HEK293T (cell line): ENCODE results near the gene RCAN3.

Experiments used
- CTCF ChIA-PET: fragments of 350-600 bp; formaldehyde crosslinking; extraction: SDS; loops from one replicate; lab custom pipeline; 2021; ENCODE audit warnings: antibody characterized with exemption, inconsistent platforms; lab: Yijun Ruan, JAX
- POLR2A ChIA-PET: fragments of 350-600 bp; formaldehyde crosslinking; extraction: SDS; loops from one replicate; lab custom pipeline; 2020; ENCODE audit warnings: antibody characterized with exemption, inconsistent platforms; lab: Yijun Ruan, JAX
- DNase-seq: peaks from one replicate; pipeline ENCODE4 v3.0.0; 2012; ENCODE audit warnings: mixed read lengths; ENCODE audit errors: extremely low spot score
- ARNT ChIP-seq: fragments of 450-650 bp; IDR thresholded peaks from 2 replicates; pipeline ENCODE4 v1.6.1; 2017; ENCODE audit warnings: mild to moderate bottlenecking
- BHLHE40 ChIP-seq: fragments of 450-650 bp; IDR thresholded peaks from 2 replicates; pipeline ENCODE4 v1.6.1; 2016; ENCODE audit warnings: mild to moderate bottlenecking, moderate library complexity, borderline replicate concordance
- CTBP1 ChIP-seq: fragments of 450-650 bp; IDR thresholded peaks from 2 replicates; pipeline ENCODE4 v1.6.1; 2016; ENCODE audit warnings: borderline replicate concordance
- ELF4 ChIP-seq: fragments of 450-650 bp; IDR thresholded peaks from 2 replicates; pipeline ENCODE4 v1.6.1; 2017; ENCODE audit warnings: antibody characterized with exemption
- FOXA1 ChIP-seq: fragments of 450-650 bp; IDR thresholded peaks from 2 replicates; pipeline ENCODE4 v1.6.1; 2016; ENCODE audit warnings: mild to moderate bottlenecking
- FOXK2 ChIP-seq: fragments of 450-650 bp; IDR thresholded peaks from 2 replicates; pipeline ENCODE4 v1.6.1; 2016; ENCODE audit warnings: mild to moderate bottlenecking
- FOXM1 ChIP-seq: fragments of 450-650 bp; IDR thresholded peaks from 2 replicates; pipeline ENCODE4 v1.6.1; 2017; ENCODE audit warnings: mild to moderate bottlenecking, borderline replicate concordance
- HDGF ChIP-seq: fragments of 450-650 bp; IDR thresholded peaks from 2 replicates; pipeline ENCODE4 v1.6.1; 2017; ENCODE audit warnings: antibody characterized with exemption, borderline replicate concordance
- L3MBTL2 ChIP-seq: fragments of 450-650 bp; conservative IDR thresholded peaks from 2 replicates; pipeline ENCODE4 v1.6.1; 2016; ENCODE audit warnings: mild to moderate bottlenecking
- LEF1 ChIP-seq: fragments of 450-650 bp; IDR thresholded peaks from 2 replicates; pipeline ENCODE4 v1.6.1; 2017; ENCODE audit warnings: mild to moderate bottlenecking, borderline replicate concordance
- NFRKB ChIP-seq: fragments of 450-650 bp; IDR thresholded peaks from 2 replicates; pipeline ENCODE4 v1.6.1; 2016; ENCODE audit warnings: mild to moderate bottlenecking, moderate library complexity
- PKNOX1 ChIP-seq: fragments of 450-650 bp; IDR thresholded peaks from 2 replicates; pipeline ENCODE4 v1.6.1; 2016
- SP1 ChIP-seq: fragments of 450-650 bp; IDR thresholded peaks from 2 replicates; pipeline ENCODE4 v1.6.1; 2017
- SUZ12 ChIP-seq: fragments of 450-650 bp; IDR thresholded peaks from 2 replicates; pipeline ENCODE4 v1.6.1; 2016; ENCODE audit warnings: mild to moderate bottlenecking
- TARDBP ChIP-seq: fragments of 450-650 bp; IDR thresholded peaks from 2 replicates; pipeline ENCODE4 v1.6.1; 2016
- ZNF384 ChIP-seq: fragments of 450-650 bp; IDR thresholded peaks from 2 replicates; pipeline ENCODE4 v1.6.1; 2016

Gene RCAN3

GRCh38 chr1:24540051-24540905 is 37.6 kb downstream of the RCAN3 start:
- ChIA-PET CTCF (interaction anchor here (0.6 to 1.9 kb wide), 4 partner anchors 14 to 125 kb away, joined by 3 to 17 read pairs (median 4); partner anchors contain the start of gene NIPAL3), POLR2A (interaction anchor here (0.8 to 1.0 kb wide), 3 partner anchors 9 to 127 kb away, joined by 3 to 4 read pairs (median 3); no protein-coding TSS in a partner anchor)
- no peak for TF ChIP-seq SUZ12
- TF ChIP-seq PKNOX1: no peak
- TF ChIP-seq ARNT: no peak
- TF ChIP-seq ELF4: no peak
- TF ChIP-seq NFRKB: no peak
- no peak for TF ChIP-seq L3MBTL2
- TF ChIP-seq TARDBP: no peak
- no peak for TF ChIP-seq HDGF
- no peak for TF ChIP-seq FOXK2
- no peak for TF ChIP-seq CTBP1
- TF ChIP-seq SP1: no peak
- no peak for TF ChIP-seq FOXA1
- no peak for TF ChIP-seq FOXM1
- TF ChIP-seq BHLHE40: no peak
- no peak for TF ChIP-seq LEF1
- DNase-seq: no peak

- DNase-seq: no peak
- no peak for TF ChIP-seq SUZ12
- TF ChIP-seq L3MBTL2: no peak
- no peak for TF ChIP-seq FOXA1
- TF ChIP-seq TARDBP: no peak
- TF ChIP-seq SP1: no peak
- TF ChIP-seq LEF1: no peak
- TF ChIP-seq BHLHE40: no peak
- no peak for TF ChIP-seq NFRKB
- no peak for TF ChIP-seq ZNF384
- TF ChIP-seq ARNT: no peak
- no peak for TF ChIP-seq FOXK2
- ChIA-PET CTCF (interaction anchor here (0.8 to 2.3 kb wide), 9 partner anchors 13 to 126 kb away, joined by 3 to 17 read pairs (median 3); partner anchors contain the start of gene NIPAL3), POLR2A (interaction anchor here (0.6 to 1.0 kb wide), 3 partner anchors 100 to 565 kb away, joined by 3 to 4 read pairs (median 3); no protein-coding TSS in a partner anchor)
Measured at GRCh38 chr1:24540906-24541710, 38.5 kb downstream of the RCAN3 start.

- no peak for DNase-seq
- TF ChIP-seq CTBP1 (no peak), ARNT (no peak), TARDBP (no peak), SP1 (no peak), BHLHE40 (no peak), SUZ12 (no peak), PKNOX1 (no peak), FOXA1 (no peak), ZNF384 (no peak), L3MBTL2 (no peak), ELF4 (no peak), HDGF (no peak), LEF1 (no peak), NFRKB (no peak), FOXK2 (no peak), FOXM1 (no peak)
- ChIA-PET CTCF (interaction anchor here (0.6 to 2.3 kb wide), 12 partner anchors 13 to 201 kb away, joined by 3 to 17 read pairs (median 4); no protein-coding TSS in a partner anchor), POLR2A (interaction anchor here (0.6 to 1.0 kb wide), 4 partner anchors 100 to 566 kb away, joined by 3 to 4 read pairs (median 4); no protein-coding TSS in a partner anchor)
Measured at GRCh38 chr1:24541711-24542346, 39.2 kb downstream of the RCAN3 start.

GRCh38 chr1:24544239-24544638 is 41.6 kb downstream of the RCAN3 start:
- TF ChIP-seq TARDBP (no peak), LEF1 (no peak), BHLHE40 (no peak), SUZ12 (no peak), ELF4 (no peak)
- ChIA-PET CTCF (no interaction called here), POLR2A (no interaction called here)
- DNase-seq: no peak

GRCh38 chr1:24545662-24546061 is 43.0 kb downstream of the RCAN3 start:
- POLR2A ChIA-PET: no interaction called here
- no peak for DNase-seq
- CTCF ChIA-PET: interaction anchor here (0.6 kb wide), 1 partner anchor 224 kb away, joined by 3 read pairs; no protein-coding TSS in a partner anchor
- TF ChIP-seq SUZ12 (no peak), TARDBP (no peak), PKNOX1 (no peak), SP1 (no peak), ZNF384 (no peak), ELF4 (no peak), FOXA1 (no peak), LEF1 (no peak), FOXK2 (no peak), ARNT (no peak), CTBP1 (no peak), FOXM1 (no peak), NFRKB (no peak), BHLHE40 (no peak), L3MBTL2 (no peak), HDGF (no peak)
